ENCODE measurements around the gene TESMIN. TPM values are rescaled to one million over a fixed set of nuclear protein-coding genes. Genes with fewer than 3 reads are reported as not detected.

TESMIN gene
- total RNA-seq, 1 experiment from 2014 or later = 8.0 TPM

DNA sequence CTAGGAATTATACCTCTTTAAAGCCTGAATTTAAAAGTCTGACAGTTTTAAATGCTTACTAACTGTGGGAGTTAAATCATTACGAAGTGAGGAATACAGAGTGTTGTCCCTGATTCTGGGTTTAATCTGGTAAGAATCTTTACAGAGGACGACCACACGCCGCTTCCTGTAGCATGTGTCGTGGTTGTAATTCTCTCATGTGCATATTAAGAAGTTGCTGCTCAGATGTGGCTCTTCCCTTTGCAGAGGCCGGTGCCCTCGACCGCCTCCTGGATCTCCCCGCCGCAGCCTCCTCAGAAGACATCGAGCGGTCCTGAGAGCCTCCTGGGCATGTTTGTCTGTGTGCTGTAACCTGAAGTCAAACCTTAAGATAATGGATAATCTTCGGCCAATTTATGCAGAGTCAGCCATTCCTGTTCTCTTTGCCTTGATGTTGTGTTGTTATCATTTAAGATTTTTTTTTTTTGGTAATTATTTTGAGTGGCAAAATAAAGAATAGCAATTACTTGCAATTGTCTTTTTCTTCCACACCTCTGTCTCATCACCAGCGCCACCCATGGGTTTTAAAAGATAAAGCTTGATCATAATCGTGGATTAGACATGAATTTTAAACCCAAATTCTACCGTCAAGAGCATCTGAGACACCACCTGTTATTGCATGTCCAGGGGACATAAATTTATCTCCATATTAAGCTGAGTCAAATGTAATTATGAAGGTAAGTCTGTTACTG is 60.5 kb downstream of the TESMIN start:
- BruUV-seq (replicated peaks) = no TSS peak
- intact Hi-C loops (cut with micrococcal nuclease; ENCODE audit: unreplicated experiment) = no loop called here
- DNase-seq (ENCODE audit: low spot score) = no peak
- H3K4me3 ChIP-seq (ENCODE audit: low read depth, low read length, poor library complexity, severe bottlenecking) = no peak overlapping the region
- no peaks in the 10 kb centered on the region for H3K4me1 ChIP-seq (ENCODE audit: insufficient read depth, low read length, poor library complexity, severe bottlenecking)
- H3K9me3 ChIP-seq (ENCODE audit: low read depth, low read length, poor library complexity, severe bottlenecking) = no peaks in the 10 kb centered on the region
- no peaks in the 10 kb centered on the region for H3K36me3 ChIP-seq (ENCODE audit: insufficient read depth, low read length, poor library complexity, severe bottlenecking)
- H3K27ac ChIP-seq (ENCODE audit: low read depth, low read length, poor library complexity, severe bottlenecking) = no peak overlapping the region
- ChIA-PET CTCF (interaction anchor here (0.5 kb wide), 1 partner anchor 265 kb away, joined by 3 read pairs; no protein-coding TSS in a partner anchor), POLR2A (ENCODE audit: low non-redundant PET) (interaction anchor here (0.6 kb wide), 1 partner anchor 15 kb away, joined by 8 read pairs; no protein-coding TSS in a partner anchor)
- H3K27me3 ChIP-seq (replicated peaks; ENCODE audit: insufficient read depth, low read depth, low read length, poor library complexity) = peaks cover 2% of the 10 kb centered on the region
- TF ChIP-seq EZH2 (IDR thresholded peaks at IDR 0.05; ENCODE audit: borderline replicate concordance, low read depth, low read length, poor library complexity, severe bottlenecking) = no peak
- TF ChIP-seq, protein P1, sequence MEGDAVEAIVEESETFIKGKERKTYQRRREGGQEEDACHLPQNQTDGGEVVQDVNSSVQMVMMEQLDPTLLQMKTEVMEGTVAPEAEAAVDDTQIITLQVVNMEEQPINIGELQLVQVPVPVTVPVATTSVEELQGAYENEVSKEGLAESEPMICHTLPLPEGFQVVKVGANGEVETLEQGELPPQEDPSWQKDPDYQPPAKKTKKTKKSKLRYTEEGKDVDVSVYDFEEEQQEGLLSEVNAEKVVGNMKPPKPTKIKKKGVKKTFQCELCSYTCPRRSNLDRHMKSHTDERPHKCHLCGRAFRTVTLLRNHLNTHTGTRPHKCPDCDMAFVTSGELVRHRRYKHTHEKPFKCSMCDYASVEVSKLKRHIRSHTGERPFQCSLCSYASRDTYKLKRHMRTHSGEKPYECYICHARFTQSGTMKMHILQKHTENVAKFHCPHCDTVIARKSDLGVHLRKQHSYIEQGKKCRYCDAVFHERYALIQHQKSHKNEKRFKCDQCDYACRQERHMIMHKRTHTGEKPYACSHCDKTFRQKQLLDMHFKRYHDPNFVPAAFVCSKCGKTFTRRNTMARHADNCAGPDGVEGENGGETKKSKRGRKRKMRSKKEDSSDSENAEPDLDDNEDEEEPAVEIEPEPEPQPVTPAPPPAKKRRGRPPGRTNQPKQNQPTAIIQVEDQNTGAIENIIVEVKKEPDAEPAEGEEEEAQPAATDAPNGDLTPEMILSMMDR (conservative IDR thresholded peaks at IDR 0.05; ENCODE audit: low read depth, low read length) = peak; percentile 46

DNA sequence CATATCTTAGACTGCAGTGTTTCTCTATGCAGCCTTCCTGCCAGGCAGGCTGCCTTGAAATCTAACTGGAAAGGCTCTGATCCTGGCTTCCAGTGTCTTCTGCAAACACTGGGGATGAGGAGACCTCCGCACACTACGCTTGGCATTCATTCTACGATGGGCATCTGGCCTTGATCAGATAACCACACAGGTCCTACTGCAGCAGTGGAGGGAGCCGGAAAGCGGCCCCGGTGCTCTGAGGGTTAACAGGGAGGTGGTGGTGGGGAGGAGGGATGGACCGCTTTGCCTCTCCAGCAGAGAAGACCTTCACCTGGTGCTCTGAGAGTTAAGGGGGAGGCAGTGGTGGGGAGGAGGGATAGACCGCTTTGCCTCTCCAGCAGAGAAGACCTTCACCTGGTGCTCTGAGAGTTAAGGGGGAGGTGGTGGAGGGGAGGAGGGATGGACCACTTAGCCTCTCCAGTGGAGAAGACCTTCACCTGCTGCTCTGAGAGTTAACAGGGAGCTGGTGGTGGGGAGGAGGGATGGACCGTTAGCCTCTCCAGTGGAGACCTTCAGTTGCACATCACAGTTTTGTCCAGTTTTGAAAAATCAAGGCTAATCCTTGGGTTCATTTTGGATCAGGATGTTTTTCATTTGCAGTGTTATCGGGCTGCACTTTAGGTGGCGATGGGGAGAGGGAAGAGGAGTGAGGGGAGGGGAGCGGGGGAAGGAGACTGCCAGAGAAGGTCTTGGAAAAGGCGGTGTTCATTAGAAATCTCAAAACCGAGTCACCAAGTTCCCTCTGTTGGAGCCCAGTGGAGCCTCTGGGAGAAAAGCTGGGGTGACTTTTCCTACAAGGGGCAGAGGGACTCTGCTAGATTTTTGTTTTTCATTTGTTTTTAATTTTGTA is 61.3 kb downstream of the TESMIN start:
- POLR2A ChIA-PET (ENCODE audit: low non-redundant PET) = no interaction called here
- intact Hi-C loops (cut with micrococcal nuclease; ENCODE audit: unreplicated experiment) = no loop called here

DNA sequence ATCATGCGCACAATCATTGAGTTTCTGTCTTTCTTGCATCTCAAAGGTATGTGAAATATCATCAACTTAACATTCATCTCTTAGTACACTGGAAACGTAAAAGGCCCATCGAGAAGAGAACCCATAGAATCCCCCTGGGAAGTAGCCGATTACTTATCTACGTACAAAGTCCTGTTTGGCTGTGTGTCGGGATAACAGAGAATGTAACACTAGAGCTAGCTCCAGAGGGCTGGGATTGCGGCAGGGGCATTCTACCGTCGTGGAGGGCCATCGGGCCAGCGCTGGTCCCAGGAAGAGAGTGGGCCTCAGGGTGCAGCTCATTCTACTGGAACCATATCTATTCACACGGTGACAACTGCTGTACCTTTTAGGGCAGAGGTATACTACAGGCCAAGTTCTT is 62.4 kb downstream of the TESMIN start:
- peaks cover 21% of the 10 kb centered on the region for H3K27me3 ChIP-seq (replicated peaks; ENCODE audit: insufficient read depth, low read depth, low read length, poor library complexity)
- H3K4me3 ChIP-seq (ENCODE audit: low read depth, low read length, poor library complexity, severe bottlenecking) = no peak overlapping the region
- no peaks in the 10 kb centered on the region for H3K9me3 ChIP-seq (ENCODE audit: low read depth, low read length, poor library complexity, severe bottlenecking)
- POLR2A ChIA-PET (ENCODE audit: low non-redundant PET) = no interaction called here
- H3K36me3 ChIP-seq (ENCODE audit: insufficient read depth, low read length, poor library complexity, severe bottlenecking) = no peaks in the 10 kb centered on the region
- BruUV-seq (replicated peaks) = no TSS peak
- no peak for TF ChIP-seq EZH2 (IDR thresholded peaks at IDR 0.05; ENCODE audit: borderline replicate concordance, low read depth, low read length, poor library complexity, severe bottlenecking)
- TF ChIP-seq, protein P1 (conservative IDR thresholded peaks at IDR 0.05; ENCODE audit: low read depth, low read length) = no peak
- CTCF ChIA-PET = no interaction called here
- no peak for DNase-seq (ENCODE audit: low spot score)
- no peak overlapping the region for H3K27ac ChIP-seq (ENCODE audit: low read depth, low read length, poor library complexity, severe bottlenecking)
- no peaks in the 10 kb centered on the region for H3K4me1 ChIP-seq (ENCODE audit: insufficient read depth, low read length, poor library complexity, severe bottlenecking)
- intact Hi-C loops (cut with micrococcal nuclease; ENCODE audit: unreplicated experiment) = no loop called here

More for the DNA sequence above, 61.3 kb downstream of the TESMIN start:
- no peak overlapping the region for H3K4me3 ChIP-seq (ENCODE audit: low read depth, low read length, poor library complexity, severe bottlenecking)
- no TSS peak for BruUV-seq (replicated peaks)
- peaks cover 10% of the 10 kb centered on the region for H3K27me3 ChIP-seq (replicated peaks; ENCODE audit: insufficient read depth, low read depth, low read length, poor library complexity)
- TF ChIP-seq, protein P1 (conservative IDR thresholded peaks at IDR 0.05; ENCODE audit: low read depth, low read length) = no peak
- no peak for TF ChIP-seq EZH2 (IDR thresholded peaks at IDR 0.05; ENCODE audit: borderline replicate concordance, low read depth, low read length, poor library complexity, severe bottlenecking)
- no peak overlapping the region for H3K27ac ChIP-seq (ENCODE audit: low read depth, low read length, poor library complexity, severe bottlenecking)
- no peaks in the 10 kb centered on the region for H3K9me3 ChIP-seq (ENCODE audit: low read depth, low read length, poor library complexity, severe bottlenecking)
- DNase-seq (ENCODE audit: low spot score) = no peak
- CTCF ChIA-PET = interaction anchor here (0.5 kb wide), 1 partner anchor 266 kb away, joined by 3 read pairs; no protein-coding TSS in a partner anchor
- H3K36me3 ChIP-seq (ENCODE audit: insufficient read depth, low read length, poor library complexity, severe bottlenecking) = no peaks in the 10 kb centered on the region
- H3K4me1 ChIP-seq (ENCODE audit: insufficient read depth, low read length, poor library complexity, severe bottlenecking) = no peaks in the 10 kb centered on the region
